GM21515 (cell line): ENCODE data around the gene FSCN2.

ENCODE experiments used
- ATAC-seq: cut with Tn5 transposase; IDR thresholded peaks from one replicate; pipeline ENCODE4 v1.9.1; 2021; ENCODE audit not compliant: unreplicated experiment

The FSCN2 gene

DNA sequence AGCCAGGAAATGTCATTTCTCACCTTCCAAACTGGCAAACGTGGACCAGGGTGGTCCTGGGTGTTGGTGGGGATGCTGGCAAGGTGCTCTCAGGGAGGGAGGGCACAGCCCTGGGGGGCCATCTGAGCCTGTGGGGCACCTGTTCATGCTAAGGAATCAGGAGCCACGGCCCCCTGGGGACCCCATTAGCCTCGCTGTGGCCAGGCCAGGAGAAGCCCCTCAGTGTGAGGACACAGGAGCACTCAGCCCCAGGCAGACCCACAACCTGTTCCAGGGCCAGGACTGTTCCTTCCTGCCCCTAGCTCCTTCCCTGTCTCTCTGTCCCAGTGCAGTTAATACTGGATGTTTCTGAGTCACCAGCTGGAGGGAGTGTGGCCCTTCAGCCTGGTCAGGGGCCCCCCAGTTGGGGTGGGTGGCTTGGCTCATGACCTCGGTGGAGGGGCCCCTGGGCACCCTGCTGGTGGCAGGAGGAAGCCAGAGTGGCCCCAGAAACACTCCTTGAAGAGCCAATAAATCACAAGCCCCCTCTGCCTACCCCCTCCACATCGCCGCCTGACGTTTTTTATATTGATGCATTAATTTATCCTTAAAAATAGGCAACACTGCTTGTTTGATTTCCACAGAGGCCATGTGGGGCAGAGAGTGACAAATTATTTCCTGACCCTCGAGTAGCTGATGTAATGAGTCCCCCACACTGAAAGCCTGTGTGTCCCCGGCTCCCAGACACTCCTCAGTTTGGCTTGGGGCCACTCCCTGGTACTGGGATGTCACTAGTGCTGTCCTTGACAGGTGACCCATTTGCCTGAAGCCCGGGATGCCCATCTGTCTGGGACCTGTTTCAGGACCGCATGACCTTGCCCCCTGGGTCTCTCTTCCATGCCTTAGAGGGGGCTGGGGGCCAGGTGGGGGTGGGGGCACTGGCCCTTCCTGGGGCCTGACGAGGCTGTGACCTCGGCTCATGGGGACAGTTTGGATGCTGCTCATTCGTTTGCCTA, 37.9 kb upstream of the FSCN2 start:
- ATAC-seq: no peak

DNA sequence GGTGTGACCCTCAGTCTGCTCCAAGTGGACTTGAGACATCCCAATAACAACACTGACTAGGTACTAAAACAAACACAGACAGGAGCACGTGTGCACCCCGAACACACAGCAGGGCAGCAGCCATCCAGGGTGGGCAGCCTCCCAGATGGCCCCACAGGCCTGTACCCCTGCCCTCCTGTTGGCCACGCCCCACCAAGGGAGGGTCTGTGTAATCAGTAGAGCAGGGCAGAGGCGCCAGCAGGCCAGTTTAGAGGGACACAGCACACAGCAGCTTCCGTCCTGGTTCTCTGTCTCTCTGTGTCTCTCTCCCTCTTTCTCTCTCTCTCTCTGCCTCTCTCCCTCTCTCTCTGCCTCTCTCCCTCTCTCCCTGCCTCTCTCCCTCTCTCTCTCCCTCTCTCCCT, 37.0 kb upstream of the FSCN2 start:
- ATAC-seq: no peak

DNA sequence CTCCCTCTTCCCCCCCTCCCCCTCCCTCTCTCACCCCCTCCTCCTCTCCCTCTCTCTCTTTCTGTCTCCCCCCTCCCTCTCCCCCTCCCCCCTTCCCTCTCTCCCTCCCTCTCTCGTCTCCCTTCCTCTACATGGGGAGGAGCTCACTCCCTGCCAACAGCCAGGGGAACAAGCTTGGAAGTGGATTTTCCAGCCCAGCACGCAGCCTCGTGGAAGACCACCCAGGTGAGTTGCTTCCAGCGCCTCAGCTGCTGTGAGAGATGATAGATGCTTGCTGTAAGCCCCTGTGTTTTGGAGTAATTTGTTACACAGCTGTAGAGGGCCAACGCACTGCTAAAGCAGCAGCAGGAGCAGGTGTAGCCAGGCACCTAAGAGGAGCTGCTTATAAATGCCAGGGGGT, 36.4 kb upstream of the FSCN2 start:
- no peak for ATAC-seq

DNA sequence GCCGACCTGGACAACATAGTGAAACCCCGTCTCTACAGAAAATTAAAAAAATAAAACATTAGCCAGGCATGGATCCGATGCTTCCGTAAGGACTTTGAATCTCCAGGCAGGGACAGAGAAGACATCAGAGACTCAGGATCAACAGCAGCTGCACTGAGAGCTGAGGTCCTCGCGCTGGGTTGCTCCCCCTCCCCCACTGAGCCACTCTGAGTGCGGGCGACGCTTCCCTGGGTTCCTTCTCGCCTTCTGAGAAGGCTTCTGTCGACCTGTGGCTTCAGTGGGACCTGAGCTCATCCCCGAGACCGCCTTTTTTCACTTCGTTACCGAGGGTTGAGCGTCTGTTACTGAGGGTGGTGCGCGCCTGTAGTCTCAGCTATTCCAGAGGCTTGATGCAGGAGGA, 36.0 kb upstream of the FSCN2 start:
- ATAC-seq: no peak

DNA sequence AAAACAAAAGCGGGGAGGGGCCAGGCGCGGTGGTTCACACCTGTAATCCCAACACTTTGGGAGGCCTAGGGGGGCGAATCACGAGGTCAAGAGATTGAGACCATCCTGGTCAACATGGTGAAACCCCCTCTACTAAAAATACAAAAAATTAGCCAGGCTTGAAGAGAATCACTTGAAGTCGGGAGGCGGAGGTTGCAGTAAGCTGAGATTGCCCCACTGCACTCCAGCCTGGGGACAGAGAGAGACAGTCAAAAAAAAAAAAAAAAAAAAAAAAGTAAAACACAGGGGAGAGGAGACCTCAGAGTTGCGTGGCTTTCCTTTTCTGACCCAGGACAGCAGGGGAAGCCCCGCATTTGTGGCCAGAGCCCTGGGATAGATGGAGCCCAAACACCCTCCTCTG, 35.5 kb upstream of the FSCN2 start:
- no peak for ATAC-seq

DNA sequence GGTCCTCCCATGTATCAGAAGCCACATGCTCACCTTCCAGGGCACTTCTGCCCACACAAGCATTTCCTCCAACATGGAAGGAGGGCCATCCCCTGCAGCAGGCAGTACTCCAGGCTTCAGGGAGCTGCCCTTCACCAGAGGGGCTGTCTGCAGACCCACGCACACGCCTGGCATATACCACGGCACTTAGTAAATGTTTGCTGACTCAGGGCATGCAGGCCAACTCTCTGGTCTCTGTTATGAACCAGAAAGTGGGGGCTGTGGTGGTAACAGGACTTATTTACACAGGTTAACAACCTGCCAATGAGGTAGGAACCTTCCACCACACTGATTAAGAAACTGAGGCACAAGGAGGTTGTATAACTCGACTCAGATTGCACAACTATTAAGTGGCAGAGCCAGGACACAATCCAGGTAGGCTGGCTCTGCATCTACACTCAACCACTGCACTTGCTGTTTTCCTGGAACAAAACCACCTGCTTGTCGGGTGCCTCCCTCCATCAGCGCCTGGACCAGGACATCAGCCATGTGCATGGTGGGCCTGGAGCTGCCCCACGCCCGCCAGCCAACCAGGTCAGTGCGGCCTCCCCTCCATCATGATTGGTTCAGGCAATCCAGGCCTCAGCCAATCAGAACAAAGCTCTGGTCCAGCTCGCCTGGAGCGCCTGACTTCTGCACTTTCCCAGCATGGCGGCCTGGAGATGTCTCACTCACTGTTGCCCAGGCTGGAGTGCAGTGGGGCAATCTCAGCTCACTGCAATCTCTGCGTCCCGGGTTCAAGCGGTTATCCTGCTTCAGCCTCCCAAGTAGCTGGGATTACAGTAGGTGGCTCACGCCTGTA, 34.8 kb upstream of the FSCN2 start:
- ATAC-seq: no peak

DNA sequence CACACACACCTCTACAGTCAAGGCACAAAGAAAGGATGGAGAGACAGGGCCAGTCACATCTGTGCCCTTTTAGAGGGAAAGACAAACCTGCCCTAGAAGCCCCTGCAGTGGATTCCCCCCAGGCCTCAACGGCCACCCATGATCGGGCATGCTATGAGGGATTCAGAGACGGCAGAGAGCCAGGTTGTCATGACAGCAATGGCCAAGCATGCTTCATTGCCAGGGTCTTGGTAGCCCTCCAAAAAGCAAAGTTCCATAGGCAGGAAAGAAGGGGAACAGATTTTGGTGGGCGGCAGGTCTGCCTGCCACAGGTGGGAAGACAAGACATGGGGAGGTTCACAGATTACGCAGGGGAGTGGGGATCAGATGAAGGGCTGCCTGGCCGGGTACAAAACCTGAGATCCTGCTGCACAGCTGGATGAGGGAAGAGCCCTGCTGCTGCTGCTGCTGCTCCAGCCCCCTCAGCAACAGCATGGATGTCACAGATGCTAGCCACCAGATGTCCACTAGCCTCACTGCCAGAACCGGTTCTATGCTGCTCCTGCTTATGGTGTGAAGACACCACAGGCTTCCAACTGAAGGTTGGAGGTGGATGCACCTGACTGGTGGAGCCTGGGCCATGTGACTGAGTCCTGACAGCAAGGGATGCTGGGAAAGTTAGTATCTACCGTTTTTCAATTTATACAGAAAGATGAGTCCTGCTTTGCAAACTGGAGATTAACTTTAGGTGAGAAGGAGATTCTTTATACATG, 33.4 kb upstream of the FSCN2 start:
- ATAC-seq: no peak

DNA sequence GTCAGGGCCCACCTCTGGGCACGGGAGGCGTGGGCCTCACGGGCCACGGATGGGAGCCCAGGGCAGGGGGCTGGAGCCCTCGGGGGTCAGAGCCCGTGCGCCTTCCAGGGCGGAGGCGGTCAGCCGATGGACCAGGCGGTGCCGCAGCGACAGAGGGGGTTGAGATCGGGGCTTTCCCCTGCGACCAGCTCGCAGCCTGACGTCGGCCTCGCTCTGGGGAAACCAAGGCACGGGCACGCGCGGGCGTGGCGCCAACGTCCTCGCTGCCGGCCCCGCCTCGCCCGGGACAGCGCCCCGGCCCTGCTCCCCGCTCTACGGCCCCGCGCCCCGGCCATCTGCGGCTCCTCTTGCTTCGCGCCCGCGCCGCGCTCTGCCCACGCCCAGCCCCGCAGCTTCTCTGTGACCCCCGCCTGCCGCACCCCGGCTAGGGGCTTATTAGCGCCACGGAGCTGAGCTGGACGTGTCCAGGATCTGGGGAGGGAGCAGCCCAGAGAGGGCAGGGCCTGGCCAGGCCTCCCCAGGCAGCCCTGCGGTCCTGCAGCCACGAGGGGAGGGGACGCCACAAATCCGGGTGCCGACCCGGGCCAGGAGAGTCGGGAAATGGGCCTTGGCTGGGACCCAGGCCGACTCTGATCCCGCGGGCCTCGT, 29.1 kb upstream of the FSCN2 start:
- ATAC-seq: no peak

DNA sequence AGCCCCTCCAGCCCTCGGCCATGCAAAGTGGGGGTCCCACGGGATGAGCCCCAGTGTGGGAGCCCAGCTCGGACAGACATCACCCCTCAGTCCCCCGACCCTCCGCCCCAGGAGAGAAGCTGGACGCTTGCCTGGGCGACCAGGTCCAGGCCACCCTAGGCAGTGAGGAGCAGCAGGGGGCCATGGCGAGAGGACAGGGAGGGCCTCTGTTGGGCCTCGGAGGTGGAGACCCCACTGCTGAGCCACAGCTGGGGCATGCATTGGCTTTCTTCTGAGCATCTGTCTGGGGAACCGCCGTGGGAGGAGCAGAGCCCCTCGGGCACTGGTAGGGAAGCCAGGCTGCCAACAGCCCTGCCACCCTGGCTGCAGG, 28.6 kb upstream of the FSCN2 start:
- ATAC-seq: no peak

DNA sequence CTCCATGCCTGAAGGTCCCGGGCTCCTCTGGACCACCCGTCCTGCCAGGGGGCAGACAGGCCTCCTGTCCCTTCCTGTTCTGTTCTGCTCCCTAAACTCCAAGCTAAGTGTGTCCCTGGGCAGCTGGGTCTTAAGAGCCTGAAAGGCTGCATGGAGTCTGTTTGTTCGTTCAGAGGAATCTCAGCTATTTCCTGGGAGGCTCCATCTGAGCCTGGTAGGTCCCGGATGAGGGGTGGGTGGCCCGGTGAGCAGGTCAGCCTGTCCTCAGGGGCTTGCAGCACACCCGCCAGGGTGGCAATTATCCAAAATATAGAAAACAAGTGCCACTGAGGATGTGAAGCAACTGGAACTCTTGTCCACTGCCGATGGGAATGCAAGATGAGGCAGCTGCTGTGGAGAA, 28.1 kb upstream of the FSCN2 start:
- ATAC-seq: no peak

DNA sequence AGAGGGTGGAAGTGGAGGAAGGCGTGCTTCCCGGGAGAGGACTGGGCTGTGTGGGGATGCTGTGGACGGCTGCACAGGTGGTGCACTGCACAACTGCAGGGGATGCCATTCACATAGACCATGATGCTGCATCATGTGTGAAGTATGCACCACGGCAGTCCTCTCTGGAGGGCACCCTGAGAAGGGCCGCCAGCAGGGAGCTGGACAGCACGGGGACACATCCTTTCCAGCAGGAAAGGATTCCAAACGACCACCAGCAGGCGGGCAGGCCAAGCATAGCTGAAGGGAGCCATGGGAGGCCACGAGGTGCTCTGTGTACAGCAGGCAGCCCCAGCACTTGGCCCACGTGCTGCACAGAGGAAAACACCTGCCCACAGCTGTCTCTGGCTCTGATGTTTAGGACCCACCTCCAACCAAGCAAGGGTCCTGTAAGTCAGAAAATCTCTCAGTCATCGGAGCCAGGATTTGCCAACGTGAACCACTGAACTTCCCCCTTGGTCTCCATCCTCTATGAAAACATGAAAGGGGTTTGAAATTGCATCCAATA, 25.6 kb upstream of the FSCN2 start:
- ATAC-seq: no peak

DNA sequence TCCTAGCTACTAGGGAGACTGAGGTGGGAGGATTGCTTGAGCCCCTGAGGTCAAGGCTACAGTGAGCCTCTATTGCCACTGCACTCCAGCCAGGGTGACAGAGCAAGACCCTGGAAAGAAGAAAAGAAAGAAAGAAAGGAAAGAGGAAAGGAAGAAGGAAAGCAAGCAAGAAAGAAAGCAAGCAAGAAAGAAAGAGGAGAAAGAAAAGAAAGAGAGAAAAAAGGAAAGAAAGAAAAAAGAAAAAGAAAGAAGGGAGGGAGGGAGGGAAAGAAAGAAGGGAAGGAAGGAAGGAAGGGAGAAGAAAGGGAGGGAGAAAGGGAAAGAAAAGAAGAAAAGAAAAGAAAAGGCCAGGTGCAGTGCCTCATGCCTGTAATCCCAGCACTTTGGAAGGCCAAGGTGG, 24.6 kb upstream of the FSCN2 start:
- no peak for ATAC-seq

DNA sequence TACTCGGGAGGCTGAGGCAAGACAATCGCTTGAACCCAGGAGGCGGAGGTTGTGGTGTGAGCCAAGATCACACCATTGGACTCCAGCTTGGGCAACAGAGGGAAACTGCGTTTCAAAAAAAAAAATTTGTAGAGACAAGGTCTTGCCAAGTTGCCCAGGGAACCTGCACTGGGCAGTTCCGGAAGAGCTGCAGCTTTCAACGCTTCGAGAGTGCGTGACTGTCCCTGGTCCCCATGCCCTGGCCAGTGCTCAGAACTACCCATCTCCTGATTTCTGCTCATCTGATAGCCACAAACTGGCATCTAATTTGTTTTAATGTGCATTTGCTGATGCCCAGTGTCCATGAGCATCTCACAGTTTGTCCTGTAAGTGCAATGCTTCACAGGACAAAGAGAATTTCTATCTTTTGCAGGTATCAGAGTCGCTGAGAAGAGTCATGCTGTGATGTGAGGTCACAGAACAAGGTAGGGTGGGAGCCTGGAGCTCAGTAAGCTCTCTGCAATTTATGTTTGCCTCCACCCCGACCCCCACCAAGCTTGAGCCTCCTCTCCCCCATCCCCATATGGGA, 19.5 kb upstream of the FSCN2 start:
- ATAC-seq: no peak

DNA sequence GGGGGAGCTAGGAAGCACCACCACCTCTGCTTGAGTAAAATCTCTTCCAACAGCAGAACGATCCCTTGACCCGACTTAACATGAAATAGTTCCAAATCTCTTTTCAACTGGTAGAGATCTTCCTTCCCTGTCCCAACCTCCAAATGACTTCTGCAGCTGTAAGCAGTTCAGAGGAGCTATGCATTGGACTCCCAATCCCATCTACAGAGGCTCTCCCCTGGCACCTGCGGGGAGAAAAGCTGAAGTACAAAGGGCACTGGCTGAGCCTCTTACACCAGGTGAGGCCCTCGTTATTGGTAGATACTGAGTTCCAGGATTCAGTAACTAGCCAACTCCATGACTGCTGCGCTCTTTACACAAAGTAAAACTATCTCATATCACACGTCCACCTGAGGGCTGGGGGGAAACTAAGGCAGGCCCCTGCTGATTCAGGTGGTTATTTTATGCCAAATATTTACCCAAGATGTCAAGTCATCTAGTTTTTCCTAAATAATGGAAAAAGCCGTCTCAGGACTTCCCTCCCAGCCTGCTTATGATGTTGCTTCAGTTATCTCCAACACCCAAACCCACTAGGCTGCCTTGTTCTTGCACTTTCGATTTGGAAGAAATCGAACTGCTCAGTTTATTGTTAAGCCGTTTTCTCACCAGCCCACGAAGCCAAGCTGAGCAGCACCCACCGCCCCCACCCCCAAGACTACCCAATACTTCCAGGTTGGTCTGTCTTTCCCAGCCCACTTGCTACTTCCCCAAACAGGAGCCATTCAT, 18.8 kb upstream of the FSCN2 start:
- no peak for ATAC-seq

DNA sequence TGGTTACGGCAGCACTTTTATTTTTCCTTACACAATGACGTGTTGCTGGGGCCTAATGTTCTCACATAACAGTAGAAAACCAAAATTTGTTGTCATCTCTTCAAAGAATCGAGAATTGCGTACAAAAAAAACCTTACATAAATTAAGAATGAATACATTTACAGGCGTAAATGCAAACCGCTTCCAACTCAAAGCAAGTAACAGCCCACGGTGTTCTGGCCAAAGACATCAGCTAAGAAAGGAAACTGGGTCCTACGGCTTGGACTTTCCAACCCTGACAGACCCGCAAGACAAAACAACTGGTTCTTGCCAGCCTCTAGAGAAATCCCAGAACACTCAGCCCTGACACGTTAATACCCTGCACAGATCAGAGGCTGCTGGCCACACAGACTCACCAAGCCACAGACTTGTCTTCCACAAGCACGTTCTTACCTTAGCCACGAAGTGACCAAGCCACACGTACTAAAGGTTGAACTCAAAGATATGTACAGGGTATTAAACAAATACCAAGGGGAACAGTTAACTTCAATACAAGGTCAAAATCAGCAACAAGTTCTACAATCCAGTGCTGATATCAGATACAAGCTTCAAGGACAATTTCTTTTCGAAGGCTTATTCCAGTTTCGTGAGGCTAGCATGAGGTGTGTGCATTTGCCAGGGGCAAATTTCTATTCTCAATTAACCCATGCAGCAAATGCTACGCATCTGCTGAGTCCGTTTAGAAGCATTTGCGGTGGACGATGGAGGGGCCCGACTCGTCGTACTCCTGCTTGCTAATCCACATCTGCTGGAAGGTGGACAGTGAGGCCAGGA, 18.0 kb upstream of the FSCN2 start:
- no peak for ATAC-seq

DNA sequence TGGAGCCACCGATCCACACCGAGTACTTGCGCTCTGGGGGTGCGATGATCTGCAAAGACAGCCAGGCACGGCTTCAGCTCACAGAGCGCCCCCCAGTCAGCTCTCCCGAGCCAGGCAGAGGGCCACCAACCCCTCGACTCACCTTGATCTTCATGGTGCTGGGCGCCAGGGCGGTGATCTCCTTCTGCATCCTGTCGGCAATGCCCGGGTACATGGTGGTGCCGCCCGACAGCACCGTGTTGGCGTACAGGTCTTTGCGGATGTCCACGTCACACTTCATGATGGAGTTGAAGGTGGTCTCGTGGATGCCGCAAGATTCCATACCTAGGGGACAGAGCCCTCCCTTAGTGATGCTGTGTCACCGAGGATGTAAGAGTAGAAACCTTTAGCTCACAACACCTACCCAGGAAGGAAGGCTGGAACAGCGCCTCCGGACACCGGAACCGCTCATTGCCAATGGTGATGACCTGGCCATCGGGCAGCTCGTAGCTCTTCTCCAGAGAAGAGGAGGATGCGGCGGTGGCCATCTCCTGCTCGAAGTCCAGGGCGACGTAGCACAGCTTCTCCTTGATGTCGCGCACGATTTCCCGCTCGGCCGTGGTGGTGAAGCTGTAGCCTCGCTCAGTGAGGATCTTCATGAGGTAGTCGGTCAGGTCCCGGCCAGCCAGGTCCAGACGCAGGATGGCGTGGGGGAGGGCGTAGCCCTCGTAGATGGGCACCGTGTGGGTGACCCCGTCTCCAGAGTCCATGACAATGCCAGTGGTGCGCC, 17.2 kb upstream of the FSCN2 start:
- no peak for ATAC-seq

DNA sequence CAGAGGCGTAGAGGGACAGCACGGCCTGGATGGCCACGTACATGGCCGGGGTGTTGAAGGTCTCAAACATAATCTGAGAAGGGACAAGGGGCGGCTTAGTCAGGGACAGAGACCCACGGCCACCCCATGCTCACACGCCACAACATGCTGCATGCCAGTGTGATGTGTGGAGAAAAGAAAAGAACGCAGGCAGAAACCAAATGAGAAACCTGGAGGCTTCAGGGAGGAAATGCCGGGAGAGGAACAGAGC, 16.7 kb upstream of the FSCN2 start:
- no peak for ATAC-seq
